HG02798 (cell line): ENCODE results near the gene COPS9.

Experiments used
- ATAC-seq: cut with Tn5 transposase; IDR thresholded peaks from one replicate; pipeline ENCODE4 v1.9.1; 2021; ENCODE audit warnings: mild to moderate bottlenecking; ENCODE audit not compliant: unreplicated experiment, poor library complexity

COPS9 gene

DNA sequence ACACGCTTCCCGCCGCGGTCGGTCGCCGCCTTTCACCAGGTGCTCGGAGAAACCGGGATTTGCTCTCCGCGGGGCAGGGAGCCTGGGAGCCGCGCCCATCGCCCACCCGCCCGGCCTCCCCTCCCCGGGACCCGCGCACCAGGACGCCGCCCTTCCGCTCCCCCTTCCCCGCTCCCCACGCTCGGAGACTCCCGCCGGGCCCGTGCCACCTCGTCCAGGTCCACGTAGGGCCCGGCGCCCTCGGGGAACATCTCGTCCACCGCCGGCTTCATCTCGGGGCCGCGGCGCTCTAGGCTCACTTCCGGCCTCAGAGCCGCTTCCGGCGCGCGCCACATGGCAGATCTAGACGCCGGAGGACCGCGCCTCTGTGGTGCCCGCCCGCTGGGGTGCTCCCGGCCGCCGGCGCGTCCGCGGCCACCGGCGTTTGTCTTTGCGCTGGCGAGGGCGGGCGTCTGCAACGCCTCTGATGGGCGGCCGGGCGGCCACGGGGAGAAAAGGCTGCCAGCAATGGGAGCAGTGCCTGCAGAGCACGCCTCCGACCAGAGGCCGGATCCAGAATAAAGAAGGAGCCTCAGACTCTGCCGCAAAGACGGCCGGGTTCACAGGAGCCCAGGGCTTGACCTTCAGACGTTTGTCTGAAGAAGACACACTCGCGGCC lies at the start of gene COPS9:
Gene COPS9 (minus strand): TSS at position 293 of the 658 bp plus-strand sequence. CDS start 21 bp downstream, at position 272.
- peak; percentile 93 for ATAC-seq

DNA sequence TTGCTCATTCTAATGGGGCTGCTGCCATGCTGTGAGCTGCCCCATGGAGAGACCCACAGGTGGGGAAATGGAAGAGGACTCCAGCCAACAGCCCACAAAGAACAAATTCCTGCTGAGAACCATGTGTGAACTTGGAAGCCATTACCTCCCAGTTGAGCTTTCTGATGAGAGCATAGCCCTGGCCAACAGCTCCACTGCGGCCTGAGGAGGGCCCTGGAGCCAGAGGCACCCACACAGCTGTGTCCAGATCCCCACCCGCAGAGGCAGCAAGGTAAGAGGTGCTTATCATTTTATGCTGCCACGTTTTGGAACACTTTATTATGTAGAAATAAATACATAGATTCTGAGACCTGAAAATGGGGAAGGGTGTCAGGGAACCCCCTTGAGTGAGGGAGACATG lies 48.6 kb upstream of the COPS9 start:
- ATAC-seq = no peak

DNA sequence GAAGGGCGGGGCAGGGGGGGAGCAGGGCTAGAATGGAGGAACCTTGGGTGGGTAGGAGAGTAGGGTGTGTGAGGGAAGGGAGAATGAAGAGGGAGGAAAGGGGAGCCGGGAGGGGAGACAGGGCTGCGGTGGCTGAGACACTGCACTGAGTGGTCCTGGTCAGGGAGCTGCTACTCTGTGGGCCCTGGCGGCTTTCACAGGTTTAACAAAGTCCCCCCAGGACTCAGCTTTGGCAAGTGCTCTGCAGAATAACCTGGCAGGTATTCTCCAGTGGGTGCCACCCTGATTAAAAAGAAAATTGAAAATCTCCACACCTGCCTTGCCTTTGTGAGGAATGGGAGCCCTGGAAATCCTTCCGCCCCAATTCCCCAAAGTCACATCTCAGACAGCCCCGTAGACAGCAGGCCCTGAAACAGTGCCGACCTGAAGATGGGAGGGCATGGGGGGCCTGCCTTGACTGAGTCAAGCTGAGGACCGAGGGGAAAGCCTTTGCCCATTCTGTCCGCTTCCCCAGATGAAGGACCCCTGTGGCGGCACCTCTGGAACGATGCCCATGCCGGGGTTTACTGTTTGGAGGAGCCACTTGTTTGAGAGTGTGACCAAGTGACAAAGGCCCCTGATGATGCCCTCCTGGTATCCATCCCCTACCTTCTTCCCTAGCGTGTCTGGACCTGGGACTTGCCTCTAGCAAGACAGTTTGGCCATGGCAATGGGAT lies 47.9 kb upstream of the COPS9 start:
- no peak for ATAC-seq

DNA sequence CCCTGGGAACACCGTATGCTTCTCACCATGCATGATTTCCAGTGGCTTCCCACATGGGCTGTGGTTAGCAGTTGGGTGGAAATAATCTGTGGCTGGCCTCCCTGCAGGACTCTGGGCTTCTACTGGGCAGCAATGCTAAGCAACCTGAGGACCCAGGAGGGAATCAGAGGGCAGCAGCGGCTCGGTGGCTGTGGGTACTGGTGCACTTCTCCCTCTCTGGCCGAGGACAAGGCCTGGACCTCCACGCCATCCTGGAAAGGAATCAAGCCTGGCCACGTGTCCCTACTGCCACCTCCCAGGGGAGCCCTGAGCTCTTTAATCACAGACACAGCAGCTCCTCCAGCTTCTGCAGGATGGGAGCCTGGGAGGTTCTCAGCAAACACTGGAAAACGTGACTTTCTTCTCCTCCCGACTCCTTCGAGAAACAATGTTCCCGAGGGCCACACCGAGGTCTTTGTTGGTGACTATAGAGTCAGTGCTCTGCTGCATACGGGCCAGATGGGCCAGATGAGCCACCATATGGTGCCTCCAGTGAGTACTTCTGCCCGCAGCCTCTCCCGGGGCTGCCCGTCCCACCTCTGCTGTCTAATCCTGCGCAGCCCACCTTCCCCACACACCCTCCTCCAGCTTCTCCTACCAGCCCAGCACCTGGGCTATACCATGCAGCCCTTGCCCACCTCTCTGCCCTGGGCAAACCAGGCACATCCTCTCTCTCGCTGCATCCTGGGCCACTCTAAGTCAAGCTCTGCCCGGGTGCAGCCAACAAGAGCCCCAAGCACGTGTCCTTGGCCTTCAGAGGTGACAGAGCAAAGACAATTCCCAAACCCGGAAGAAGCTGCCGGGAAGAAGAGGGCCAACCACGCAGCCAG lies 47.1 kb upstream of the COPS9 start:
- ATAC-seq = no peak

DNA sequence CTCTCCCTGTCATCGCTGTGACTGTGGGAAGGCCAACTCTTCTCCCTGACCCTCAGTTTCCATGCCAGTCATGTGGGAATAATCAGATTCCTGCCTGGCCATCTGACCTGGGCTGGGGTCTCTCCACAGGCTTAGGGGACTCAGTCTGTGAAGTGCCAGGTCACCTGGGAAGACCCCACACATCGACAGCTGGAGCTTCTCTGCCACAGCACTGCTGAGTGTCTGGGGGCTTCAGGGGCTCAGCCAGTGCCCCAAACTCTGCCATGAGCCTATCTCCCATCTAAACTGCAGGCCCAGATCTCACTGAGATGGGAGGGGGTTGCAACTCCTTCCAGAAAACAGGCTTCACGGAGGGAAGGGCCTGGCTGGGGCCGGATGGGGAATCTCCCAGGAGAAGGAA lies 46.4 kb upstream of the COPS9 start:
- no peak for ATAC-seq

DNA sequence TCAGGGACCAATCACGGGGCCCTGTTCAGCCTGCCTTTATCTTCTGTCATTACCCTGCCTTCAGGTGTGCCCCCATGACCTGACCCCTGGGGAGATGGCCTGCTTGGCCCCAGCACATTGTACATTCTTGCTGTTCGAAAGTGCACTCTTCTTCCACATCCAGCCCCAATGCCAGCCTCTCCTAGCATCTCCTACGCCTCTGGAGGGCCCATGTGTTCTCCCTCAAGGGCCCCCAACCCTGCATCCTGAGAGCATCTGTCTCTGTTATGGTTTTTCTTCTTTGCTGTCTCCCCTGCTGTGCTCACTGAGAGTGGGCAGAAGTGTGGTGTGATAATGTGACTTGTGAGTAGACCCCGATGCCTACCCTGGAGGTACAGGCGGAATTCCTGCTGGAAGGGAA lies 45.9 kb upstream of the COPS9 start:
- no peak for ATAC-seq

DNA sequence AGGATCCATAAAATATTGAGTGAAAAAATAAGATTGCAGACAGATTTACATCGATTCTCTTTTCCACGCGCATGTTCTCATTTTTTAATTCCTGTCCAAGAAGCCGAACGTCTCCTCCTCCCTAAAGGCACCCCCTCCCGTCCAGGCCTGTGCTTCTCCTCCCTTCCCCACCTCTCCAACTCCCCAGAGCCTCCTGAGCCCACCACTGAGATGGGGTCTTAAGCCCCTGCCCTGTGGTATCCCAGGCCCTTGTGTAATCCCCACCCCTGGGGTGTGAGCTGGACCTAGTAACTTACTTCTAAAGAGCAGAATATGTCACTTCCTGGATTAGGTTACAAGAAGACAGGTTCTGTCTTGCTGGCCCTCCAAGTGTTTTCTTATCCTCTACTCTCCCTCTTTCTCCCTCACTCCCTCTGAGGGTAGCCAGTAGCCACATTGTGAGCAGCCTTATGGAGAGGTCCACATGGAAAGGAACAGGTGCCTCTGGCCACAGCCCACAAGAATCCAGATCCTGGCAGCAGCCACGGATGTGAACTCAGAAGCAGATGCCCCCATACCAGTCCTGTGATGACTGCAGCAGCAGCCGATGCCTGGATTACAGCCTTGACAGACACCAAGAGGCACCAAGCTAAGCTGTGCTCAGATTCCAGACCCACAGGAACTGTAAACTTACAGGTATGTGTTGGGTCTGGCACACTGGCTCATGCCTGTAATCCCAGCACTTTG lies 44.0 kb upstream of the COPS9 start:
- ATAC-seq = no peak

DNA sequence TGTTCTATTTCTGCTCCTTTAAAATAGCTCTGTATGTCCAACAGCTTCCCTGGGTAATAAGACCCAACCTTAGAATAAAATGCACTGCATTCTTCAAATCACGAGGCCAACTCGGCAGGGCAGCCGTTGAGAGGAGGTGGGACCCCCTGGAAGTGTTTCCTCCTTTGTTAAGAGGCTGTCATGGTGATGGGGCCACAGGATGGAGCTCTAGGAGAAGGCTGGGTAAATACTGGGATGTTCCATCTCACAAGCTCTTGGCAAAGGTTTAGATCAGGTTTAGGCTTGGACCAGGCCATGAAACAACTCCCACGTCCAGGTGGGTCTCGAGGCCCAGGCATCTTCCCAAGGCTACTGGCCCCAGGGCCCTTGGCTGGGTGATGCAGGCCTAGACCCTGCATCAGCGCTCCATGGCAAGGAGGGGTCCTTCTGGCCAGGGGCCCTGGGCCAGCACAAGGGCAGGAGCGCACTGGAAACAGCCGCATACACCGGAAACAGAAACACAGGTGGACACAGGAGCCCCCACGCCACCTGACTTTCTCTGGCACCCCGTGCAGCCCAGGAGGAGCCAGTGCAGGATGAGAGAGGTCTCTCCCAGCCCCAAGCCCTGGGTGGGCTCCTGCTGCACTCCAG lies 43.2 kb upstream of the COPS9 start:
- no peak for ATAC-seq

DNA sequence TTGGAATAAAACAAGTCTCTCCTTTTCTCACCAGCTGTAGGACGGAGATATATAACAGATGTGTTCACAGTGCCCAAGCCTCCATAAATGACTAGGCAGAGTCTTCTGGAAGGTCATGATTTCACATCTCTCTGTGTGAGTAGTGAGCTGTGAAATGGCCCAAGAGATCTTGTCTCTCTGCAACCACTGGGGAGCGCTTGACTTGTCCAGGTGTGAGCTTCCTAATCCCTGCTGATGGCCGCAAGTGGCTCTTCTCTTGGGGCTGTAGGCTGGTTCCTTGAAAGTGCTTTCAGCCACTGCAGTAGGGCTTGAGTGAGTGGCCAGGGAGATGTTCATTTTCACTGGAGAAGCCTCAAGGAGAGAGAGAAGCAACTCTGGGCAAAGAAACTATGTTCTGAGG lies 42.5 kb upstream of the COPS9 start:
- ATAC-seq = no peak

DNA sequence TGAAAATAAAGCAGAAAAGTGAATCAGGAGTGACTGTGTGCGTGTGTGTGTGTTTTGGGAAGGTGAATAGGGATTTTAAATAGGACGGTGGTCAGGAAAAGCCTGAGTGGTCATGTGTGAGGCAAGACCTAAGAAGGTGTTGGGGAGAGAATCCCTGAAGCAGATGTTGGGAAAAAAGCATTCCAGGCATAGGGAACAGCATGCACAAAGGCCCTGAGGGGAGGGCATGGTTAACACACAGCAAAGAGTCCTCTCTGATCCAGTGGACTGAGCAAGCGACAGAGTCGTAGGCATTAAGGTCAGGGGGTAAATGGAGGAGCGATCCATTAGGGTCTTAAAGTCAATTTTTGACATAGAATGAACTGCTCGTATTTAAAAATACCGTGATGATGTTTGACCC lies 38.4 kb upstream of the COPS9 start:
- ATAC-seq = no peak

DNA sequence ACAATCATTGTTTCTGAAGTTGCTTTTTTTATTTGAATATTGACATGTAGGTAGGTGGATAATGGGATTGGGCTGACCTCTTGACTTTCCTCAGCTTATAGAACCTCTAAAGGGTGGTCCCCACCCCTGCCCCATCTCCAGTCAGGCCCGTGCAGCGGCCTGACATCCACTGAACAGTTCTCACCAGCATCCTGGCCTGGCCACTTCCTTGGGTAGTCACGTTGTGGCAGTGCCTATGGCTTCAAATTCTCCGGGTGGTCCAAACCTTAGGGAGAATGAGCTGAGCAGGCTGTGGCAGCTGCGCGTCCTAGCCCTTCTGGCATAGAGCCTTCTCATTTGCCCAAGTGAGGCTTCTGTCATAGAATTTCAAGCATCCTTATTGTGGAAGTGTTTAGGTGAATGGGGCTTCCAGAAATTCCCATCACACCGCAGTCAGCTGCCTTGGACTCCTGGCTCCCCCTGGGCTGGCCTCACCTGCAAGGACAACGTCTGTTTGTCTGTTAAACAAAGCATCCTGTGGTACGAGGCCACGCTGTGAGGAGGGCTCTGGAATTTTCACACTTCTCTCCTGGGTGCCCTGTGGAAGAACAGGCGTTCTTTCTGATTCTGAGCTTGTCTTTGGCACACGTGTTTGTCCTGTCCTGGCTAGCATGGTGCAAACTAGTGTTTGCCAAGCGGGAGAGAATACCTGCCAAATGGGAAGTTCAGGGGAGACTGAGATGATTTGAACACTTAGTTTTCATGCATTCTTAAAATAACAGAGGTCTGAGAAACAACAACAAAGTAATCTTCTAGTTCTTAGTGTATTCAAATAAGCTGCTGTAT lies 36.2 kb upstream of the COPS9 start:
- no peak for ATAC-seq

DNA sequence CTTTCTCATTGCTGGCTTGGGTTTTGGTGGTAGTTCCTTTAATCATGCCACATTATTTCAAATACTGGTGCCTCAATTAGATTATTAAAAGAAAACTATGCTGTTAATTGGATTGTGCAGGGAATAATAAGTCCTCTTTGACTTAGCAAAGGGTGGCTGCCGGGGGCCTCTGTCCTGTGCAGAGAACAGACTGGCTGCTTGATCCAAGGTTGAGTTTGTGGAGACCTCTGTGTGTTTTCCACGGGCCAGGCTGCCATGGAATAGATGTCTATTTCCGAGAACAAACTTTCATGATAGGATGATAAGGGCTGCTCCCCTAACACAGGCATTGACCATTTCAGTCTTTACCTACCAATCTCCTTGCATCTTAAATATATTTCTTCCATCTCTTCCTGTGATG lies 34.8 kb upstream of the COPS9 start:
- ATAC-seq = no peak

DNA sequence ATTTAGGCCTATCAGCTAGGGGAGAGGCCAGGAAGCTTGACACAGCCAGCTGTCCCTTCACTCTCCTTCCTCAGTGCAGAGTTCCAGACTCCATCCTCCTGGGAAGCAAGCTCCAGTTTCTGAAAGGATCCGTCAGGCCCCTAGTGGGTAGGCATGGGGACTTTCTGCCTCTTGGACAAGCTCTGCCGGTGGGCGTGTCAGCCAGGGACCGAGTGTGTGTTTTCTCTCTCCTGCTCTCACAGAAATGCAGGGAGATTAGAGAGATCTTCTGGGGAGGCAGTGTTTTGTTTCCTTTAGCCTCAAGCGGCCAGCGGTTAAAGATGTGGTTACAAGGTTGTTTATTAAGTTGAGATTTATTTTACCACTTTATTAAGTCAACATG lies 34.2 kb upstream of the COPS9 start:
- no peak for ATAC-seq

DNA sequence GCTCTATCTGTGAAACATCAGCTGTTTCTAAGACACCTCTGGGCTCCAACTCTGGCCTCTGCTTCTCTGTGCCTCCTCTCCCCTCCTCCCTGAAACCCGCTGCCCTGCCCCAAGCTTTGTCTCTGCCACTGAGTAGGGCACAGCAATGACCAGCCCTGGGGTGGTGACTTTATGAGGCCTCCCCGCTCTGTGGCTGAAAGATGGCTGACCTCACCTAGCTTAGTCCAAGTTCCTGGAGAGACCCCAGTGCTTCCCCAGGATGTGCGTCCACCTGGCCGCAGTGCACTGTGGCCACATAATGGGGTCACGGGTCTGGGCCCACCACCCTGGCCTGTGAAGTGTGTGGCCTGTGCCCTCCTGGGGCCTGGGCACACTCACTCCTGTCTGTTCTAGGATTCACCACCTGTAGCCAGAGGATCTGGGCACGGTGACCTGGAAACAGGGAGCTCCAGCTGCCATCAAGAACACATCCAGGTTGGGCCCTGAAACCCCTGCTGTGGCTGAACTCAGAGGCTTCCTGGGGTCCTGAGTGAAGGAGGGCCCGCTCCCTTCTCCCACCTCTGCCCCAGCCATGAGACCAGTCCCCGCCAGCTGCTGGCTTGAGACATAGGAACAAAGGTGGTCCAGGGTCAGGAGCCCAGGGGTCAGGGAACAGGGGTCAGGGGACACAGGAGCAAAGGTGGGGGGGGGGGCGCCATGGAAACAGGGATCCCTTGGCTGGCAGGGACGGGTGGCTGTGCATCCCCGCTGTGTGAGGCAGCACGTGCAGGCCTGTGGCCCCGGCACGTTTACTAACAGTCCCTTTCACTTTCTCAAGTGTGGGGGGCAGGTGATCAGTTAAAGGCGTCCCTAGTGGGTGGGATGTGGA lies 33.6 kb upstream of the COPS9 start:
- no peak for ATAC-seq

DNA sequence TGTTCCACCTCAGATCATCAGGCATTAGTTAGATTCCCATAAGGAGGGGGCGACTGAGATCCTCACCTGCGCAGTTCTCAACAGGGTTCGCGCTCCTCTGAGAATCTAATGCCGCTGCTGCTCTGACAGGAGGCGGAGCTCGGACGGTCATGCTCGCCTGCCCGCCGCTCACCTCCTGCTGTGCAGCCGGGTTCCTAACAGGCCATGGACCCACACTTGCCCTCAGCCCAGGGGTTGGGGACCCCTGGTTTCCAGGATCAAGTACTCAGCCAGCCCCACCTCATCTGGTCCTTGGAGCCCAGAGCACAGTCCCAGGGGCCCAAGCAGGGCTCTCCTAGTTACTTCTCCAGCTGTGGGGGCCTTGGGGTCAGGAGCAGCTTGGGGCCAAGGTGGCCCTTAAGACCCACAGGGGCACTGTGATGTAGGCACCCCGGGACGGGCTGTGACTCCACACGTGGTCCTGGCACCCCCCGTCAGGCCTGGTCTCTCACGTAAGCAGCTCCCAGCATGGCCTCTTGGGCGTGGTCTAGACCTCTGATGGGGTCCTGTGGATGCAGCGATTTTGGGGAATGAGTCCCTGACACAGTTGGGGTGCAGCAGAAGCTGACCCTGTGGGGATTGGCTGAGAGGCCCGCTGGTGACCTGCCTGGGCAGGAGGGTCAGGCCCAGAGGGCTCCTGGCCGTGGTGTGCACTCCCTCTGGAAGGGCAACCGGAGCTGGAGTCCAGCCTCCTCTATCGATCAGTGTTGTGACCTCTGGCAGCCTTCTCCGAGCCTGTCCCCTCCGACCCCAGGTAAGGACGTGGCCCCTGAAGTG lies 32.6 kb upstream of the COPS9 start:
- no peak for ATAC-seq

DNA sequence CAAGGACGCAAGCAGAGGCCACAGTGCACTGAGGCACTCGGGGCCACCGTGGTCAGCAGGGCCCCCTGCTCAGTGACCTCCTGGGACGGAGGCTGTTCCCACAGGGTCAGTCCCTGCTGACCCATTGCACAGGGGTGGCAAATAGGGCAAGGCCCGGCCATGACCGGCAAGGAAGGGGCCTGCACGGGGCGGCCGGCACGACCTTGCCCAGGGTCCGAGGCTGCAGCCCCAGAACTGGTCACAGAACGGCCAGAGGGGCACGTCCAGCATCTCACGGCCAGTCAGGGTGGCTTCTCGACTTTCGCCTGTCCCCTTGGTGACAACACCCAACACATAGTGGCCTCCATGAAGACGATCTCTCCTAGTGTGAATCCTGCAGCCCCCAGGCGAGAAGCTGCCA lies 31.9 kb upstream of the COPS9 start:
- ATAC-seq = no peak

DNA sequence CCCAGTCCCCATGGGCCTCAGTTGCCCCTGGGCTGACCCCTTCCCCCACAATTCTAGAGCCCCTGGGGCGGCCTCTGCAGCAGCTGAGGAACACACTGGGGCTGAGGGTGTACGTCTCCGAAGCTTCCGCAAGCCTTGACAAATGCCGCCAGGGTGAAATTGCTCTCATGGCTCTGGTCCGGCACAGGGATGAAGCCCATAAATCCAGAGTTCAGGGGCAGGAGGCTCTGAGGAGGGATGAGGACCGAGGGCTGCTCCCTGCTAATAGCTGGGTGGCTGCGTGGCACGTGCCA lies 31.4 kb upstream of the COPS9 start:
- ATAC-seq = no peak
